Naive B cell (primary cell): ENCODE results near the gene ARHGEF28. TPM values are rescaled to one million over a fixed set of nuclear protein-coding genes. Genes with fewer than 3 reads are reported as not detected.
A peak's percentile ranks its signal among the peaks of the same experiment; 100 is the strongest.

ENCODE experiments used
- ATAC-seq, 2 donors: fragments of 150-1000 bp; cut with Tn5 transposase; 2 replicates each; pipeline ENCODE4 v1.10.0; 2021; ENCODE audit warnings: low read depth in 2 of 2, mild to moderate bottlenecking in 2 of 2, moderate library complexity in 2 of 2
- DNase-seq: peaks from one replicate; pipeline ENCODE4 v3.0.0; 2022
- H3K27ac Mint-ChIP-seq, 6 donors: one replicate each; pipeline ENCODE4 v1.8.0; 2020 to 2022; ENCODE audit warnings: mild to moderate bottlenecking in 6 of 6, mixed read lengths in 6 of 6, moderate library complexity in 5 of 6, inconsistent platforms in 2 of 6
- H3K27me3 Mint-ChIP-seq, 3 donors: one replicate each; pipeline ENCODE4 v1.8.0; 2021 to 2022; ENCODE audit warnings: mixed read lengths in 3 of 3, mild to moderate bottlenecking in 1 of 3
- H3K36me3 Mint-ChIP-seq, 2 donors: one replicate each; pipeline ENCODE4 v1.8.0; 2020 to 2022; ENCODE audit warnings: mixed read lengths in 2 of 2, inconsistent platforms in 1 of 2, mild to moderate bottlenecking in 1 of 2
- H3K4me1 Mint-ChIP-seq, 3 donors: one replicate each; pipeline ENCODE4 v1.8.0; 2020 to 2022; ENCODE audit warnings: mixed read lengths in 3 of 3, inconsistent platforms in 1 of 3, mild to moderate bottlenecking in 1 of 3, moderate library complexity in 1 of 3
- H3K4me3 Mint-ChIP-seq, 8 donors: one replicate each; pipeline ENCODE4 v1.8.0; 2020 to 2022; ENCODE audit warnings: mild to moderate bottlenecking in 8 of 8, mixed read lengths in 8 of 8, moderate library complexity in 8 of 8, inconsistent platforms in 2 of 8
- H3K9me3 Mint-ChIP-seq, 7 donors: one replicate each; pipeline ENCODE4 v1.8.0; 2020 to 2022; ENCODE audit warnings: mixed read lengths in 7 of 7, mild to moderate bottlenecking in 5 of 7, inconsistent platforms in 2 of 7, moderate library complexity in 1 of 7
- polyA plus RNA-seq, 6 donors: library from polyadenylated mRNA; unstranded; fragments of 300-500 nt; fragmentation: Illumina TruSeq; gene quantifications; one replicate each; pipeline ENCODE4 v1.2.3, GENCODE V29; 2021; ENCODE audit warnings: low read depth in 6 of 6

ARHGEF28 gene
- polyA plus RNA-seq, 6 donors from 2014 or later, result not detected

DNA sequence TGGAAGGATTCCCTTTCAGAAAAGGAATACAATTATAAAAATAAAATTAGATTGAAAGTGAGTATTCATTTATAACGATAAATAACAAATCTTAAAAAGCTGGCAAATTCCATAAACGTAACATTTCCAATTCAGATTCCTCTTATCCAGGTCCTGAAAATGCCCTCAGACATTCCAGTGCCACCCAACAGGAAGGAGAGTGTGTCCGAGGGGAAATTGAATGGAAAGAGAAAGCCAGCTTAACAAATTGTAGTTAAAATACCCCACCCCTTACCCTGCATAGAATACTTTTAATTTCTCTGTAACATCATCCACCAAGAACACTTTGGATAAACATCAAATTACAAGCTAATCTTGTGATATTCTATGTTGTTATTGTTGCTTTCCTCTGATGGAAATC lies 72.0 kb downstream of the ARHGEF28 start:
- DNase-seq, result no peak
- Mint-ChIP-seq H3K4me1 (no peaks in the 10 kb centered on the region), H3K27me3 (peaks cover 18 to 37% (median 28%) of the 10 kb centered on the region in 3 donors), H3K9me3 (peaks cover 0 to 9% (median 0%) of the 10 kb centered on the region in 7 donors), H3K27ac (no peak overlapping the region), H3K4me3 (no peak overlapping the region), H3K36me3 (peaks cover 0 to 7% of the 10 kb centered on the region in 2 donors)
- no peak for ATAC-seq

DNA sequence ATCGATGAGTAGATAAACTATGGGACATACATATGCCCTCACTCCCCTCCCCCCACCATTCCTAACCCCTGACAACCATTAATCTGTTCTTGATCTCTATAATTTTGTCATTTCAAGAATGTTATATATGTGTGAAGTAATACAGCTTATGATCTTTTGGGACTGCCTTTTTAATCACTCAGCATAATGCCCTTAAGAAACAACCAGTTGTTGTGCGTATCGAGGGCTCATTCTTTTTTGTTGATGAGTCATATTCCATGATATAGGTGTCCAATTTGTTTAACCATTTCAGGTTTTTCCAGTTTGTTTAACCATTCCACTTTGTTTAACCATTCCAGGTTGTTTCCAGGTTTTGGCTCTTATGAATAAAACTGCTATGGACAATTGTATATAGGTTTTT lies 75.6 kb downstream of the ARHGEF28 start:
- no peak overlapping the region for H3K4me3 Mint-ChIP-seq
- ATAC-seq (no peak), DNase-seq (no peak)
- H3K27me3 Mint-ChIP-seq, result peaks cover 5 to 23% (median 20%) of the 10 kb centered on the region in 3 donors
- no peaks in the 10 kb centered on the region for H3K4me1 Mint-ChIP-seq
- H3K9me3 Mint-ChIP-seq, result peaks cover 0 to 13% (median 0%) of the 10 kb centered on the region in 7 donors
- H3K27ac Mint-ChIP-seq, result no peak overlapping the region
- peaks cover 0 to 7% of the 10 kb centered on the region in 2 donors for H3K36me3 Mint-ChIP-seq

DNA sequence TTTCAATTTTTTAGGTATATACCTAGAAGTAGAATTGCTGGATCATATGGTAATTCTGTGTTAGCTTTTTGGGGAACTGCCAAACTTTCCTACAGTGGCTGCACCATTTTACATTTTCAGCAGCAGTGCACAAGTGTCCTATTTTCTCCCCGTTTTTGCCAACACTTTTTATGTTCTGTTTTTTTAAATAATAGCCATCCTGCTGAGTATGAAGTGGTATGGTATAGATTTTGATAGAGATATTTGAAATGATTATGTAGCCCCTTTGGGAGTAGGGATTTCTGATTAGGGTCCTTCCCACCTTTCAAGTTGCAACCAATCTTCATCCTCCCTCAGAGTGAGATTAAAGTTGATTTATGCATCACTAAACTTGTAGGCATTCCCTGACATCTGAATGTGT lies 76.5 kb downstream of the ARHGEF28 start:
- Mint-ChIP-seq H3K9me3 (peaks cover 0 to 13% (median 0%) of the 10 kb centered on the region in 7 donors), H3K36me3 (peaks cover 0 to 7% of the 10 kb centered on the region in 2 donors), H3K4me1 (no peaks in the 10 kb centered on the region), H3K27ac (no peak overlapping the region), H3K27me3 (peaks cover 5 to 22% (median 17%) of the 10 kb centered on the region in 3 donors), H3K4me3 (no peak overlapping the region)
- no peak for ATAC-seq
- DNase-seq, result no peak

- Mint-ChIP-seq H3K9me3 (peaks cover 0 to 13% (median 0%) of the 10 kb centered on the region in 7 donors), H3K4me1 (no peaks in the 10 kb centered on the region), H3K36me3 (peaks cover 0 to 7% of the 10 kb centered on the region in 2 donors), H3K27ac (no peak overlapping the region), H3K4me3 (no peak overlapping the region), H3K27me3 (peaks cover 5 to 22% (median 16%) of the 10 kb centered on the region in 3 donors)
- ATAC-seq (no peak), DNase-seq (no peak)
These were observed 77.0 kb downstream of the ARHGEF28 start for GRCh38 chr5:73702951-73703350.

DNA sequence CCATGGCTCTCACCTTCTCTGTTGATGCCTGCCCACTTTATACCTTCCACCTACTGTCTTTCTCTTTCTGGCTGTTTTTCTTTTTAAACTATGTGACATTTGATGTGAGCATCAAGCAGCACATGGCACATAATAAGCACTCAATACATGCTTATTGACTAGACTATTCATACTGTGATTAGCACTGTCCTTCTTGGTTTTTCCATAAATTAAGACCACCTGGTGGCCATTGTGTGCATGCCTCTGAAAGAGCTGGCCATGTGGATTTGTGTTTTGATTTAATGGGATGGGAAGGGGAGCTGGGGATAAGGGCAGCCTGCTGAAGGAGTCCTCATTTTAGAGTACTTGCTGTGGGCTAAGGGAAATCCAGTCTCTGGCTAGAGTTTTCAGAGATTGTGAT lies 79.4 kb downstream of the ARHGEF28 start:
- peaks cover 4 to 16% (median 6%) of the 10 kb centered on the region in 7 donors for H3K9me3 Mint-ChIP-seq
- H3K4me3 Mint-ChIP-seq, result no peak overlapping the region
- H3K27me3 Mint-ChIP-seq, result peaks cover 0 to 17% (median 3%) of the 10 kb centered on the region in 3 donors
- ATAC-seq (no peak), DNase-seq (no peak)
- peak overlapping the region in 1 of 6 donors; percentile 73 for H3K27ac Mint-ChIP-seq
- peaks cover 0 to 5% of the 10 kb centered on the region in 2 donors for H3K36me3 Mint-ChIP-seq
- H3K4me1 Mint-ChIP-seq, result no peaks in the 10 kb centered on the region

DNA sequence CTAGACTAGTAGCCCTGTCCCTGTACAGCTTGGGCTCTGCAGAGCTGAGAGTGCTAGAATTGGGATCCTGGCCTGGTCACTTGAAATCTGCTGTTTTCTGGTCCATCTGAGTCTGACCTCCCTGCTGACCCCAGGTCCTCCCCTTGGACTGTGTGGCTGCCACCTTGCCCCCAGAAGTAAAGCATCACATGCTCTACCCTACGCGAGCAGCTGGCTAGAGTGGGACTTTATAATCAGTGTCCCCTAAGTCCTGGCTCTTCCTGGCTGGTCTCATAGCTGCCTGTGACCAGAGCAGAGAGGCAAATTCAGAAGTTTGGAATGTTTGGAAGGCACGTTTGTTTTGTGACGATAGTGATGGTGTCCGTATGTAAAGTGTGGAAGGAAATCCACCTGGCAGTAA lies 81.0 kb downstream of the ARHGEF28 start:
- H3K4me1 Mint-ChIP-seq, result no peaks in the 10 kb centered on the region
- peaks cover 0 to 5% of the 10 kb centered on the region in 2 donors for H3K36me3 Mint-ChIP-seq
- peaks cover 4 to 18% (median 6%) of the 10 kb centered on the region in 7 donors for H3K9me3 Mint-ChIP-seq
- no peak overlapping the region for H3K4me3 Mint-ChIP-seq
- H3K27me3 Mint-ChIP-seq, result peaks cover 0 to 17% (median 3%) of the 10 kb centered on the region in 3 donors
- DNase-seq (no peak), ATAC-seq (no peak)
- no peak overlapping the region for H3K27ac Mint-ChIP-seq

- H3K27me3 Mint-ChIP-seq, result peaks cover 11 to 33% (median 12%) of the 10 kb centered on the region in 3 donors
- ATAC-seq, result no peak
- peaks cover 4 to 18% (median 6%) of the 10 kb centered on the region in 7 donors for H3K9me3 Mint-ChIP-seq
- H3K36me3 Mint-ChIP-seq, result peaks cover 0 to 5% of the 10 kb centered on the region in 2 donors
- DNase-seq, result no peak
- no peak overlapping the region for H3K27ac Mint-ChIP-seq
- H3K4me1 Mint-ChIP-seq, result no peaks in the 10 kb centered on the region
- no peak overlapping the region for H3K4me3 Mint-ChIP-seq
These were observed 83.6 kb downstream of the ARHGEF28 start for GRCh38 chr5:73709536-73710129.

DNA sequence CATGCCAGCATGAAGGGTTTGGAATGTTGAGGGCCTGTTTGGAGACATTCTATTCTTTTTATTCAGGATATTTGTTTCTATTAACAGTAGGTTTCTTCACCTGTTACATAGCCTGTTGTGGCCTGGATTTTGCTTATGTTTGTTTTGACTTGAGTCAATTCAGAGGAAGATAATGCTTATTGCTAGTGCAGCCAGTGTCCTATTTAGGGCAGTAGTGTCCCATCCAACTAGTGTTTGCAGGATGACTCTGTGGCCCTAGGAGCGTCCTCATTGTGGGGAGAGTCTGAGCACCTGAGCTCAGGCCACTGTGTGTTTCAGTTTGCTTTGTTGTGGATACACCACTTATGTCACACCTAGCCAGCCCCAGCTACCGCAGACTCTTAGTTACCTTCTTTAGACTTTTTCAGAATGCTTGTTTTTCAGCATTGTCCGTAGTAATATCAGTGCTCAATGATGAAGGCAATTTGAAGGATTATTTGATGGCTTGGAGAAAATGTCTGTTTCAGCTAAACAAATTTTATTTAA lies 90.3 kb downstream of the ARHGEF28 start:
- no peak for DNase-seq
- Mint-ChIP-seq H3K4me1 (no peaks in the 10 kb centered on the region), H3K36me3 (no peaks in the 10 kb centered on the region), H3K27ac (no peak overlapping the region), H3K9me3 (peaks cover 0 to 4% (median 0%) of the 10 kb centered on the region in 7 donors), H3K4me3 (no peak overlapping the region), H3K27me3 (peaks cover 17 to 30% (median 27%) of the 10 kb centered on the region in 3 donors)
- no peak for ATAC-seq

DNA sequence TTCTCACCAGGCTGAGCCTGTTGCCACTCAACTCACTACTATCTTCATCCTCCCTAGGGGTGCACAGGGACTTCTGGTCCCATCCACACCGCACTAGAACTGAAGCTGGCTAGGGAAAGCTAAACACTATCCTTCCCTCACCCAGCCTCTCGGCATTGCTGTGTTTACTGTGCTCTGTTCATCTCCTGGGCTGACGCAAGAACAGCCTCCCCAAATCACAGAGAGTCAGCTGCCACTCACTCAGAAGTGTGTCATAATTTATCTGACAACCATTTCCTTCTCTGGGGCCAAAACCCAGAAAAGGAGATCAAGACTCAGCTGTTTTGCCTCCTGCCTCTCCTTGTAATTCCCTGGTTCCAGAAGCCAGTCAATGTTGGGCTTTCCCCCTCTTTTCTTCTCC lies 92.8 kb downstream of the ARHGEF28 start:
- no peak overlapping the region for H3K27ac Mint-ChIP-seq
- H3K4me3 Mint-ChIP-seq, result no peak overlapping the region
- peaks cover 11 to 22% (median 21%) of the 10 kb centered on the region in 3 donors for H3K27me3 Mint-ChIP-seq
- H3K9me3 Mint-ChIP-seq, result peaks cover 0 to 4% (median 0%) of the 10 kb centered on the region in 7 donors
- no peaks in the 10 kb centered on the region for H3K36me3 Mint-ChIP-seq
- no peaks in the 10 kb centered on the region for H3K4me1 Mint-ChIP-seq
- ATAC-seq (no peak), DNase-seq (no peak)

GRCh38 chr5:73719632-73720031 lies 93.6 kb downstream of the ARHGEF28 start:
- Mint-ChIP-seq H3K4me3 (no peak overlapping the region), H3K27me3 (peaks cover 5 to 18% (median 14%) of the 10 kb centered on the region in 3 donors)

GRCh38 chr5:73722231-73722630 lies 96.2 kb downstream of the ARHGEF28 start:
- ATAC-seq, result no peak
- DNase-seq, result no peak
- peaks cover 0 to 4% (median 0%) of the 10 kb centered on the region in 7 donors for H3K9me3 Mint-ChIP-seq
- no peaks in the 10 kb centered on the region for H3K4me1 Mint-ChIP-seq
- peaks cover 5 to 21% (median 9%) of the 10 kb centered on the region in 3 donors for H3K27me3 Mint-ChIP-seq
- H3K27ac Mint-ChIP-seq, result no peak overlapping the region
- no peak overlapping the region for H3K4me3 Mint-ChIP-seq
- H3K36me3 Mint-ChIP-seq, result no peaks in the 10 kb centered on the region

More at GRCh38 chr5:73719632-73720031, 93.6 kb downstream of the ARHGEF28 start:
- peaks cover 0 to 4% (median 0%) of the 10 kb centered on the region in 7 donors for H3K9me3 Mint-ChIP-seq
- no peaks in the 10 kb centered on the region for H3K36me3 Mint-ChIP-seq
- H3K4me1 Mint-ChIP-seq, result no peaks in the 10 kb centered on the region
- no peak for ATAC-seq
- no peak for DNase-seq
- H3K27ac Mint-ChIP-seq, result no peak overlapping the region

DNA sequence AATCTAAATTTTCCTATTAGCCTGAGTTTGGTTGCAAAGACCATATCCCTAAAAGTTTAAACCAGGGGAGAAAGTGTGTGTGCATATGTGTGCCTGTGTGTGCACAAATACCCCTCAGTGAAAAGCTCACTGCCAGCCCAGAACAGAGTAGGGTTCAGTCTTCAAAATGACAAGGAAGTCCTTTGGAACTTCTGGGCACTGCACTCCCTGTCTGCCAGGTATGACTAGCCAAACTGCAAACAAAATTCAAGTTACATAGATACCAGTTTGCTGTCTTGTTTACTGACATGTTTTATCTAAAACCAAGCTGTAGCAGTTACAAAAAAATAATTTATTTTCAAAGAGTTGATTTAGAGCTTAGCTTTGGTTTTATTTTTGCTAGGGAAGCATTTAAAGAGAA lies 100.1 kb downstream of the ARHGEF28 start:
- H3K27ac Mint-ChIP-seq, result no peak overlapping the region
- DNase-seq (no peak), ATAC-seq (no peak)
- H3K4me3 Mint-ChIP-seq, result no peak overlapping the region
- peaks cover 0 to 14% (median 4%) of the 10 kb centered on the region in 3 donors for H3K27me3 Mint-ChIP-seq
- H3K36me3 Mint-ChIP-seq, result no peaks in the 10 kb centered on the region
- H3K4me1 Mint-ChIP-seq, result no peaks in the 10 kb centered on the region
- no peaks in the 10 kb centered on the region for H3K9me3 Mint-ChIP-seq

DNA sequence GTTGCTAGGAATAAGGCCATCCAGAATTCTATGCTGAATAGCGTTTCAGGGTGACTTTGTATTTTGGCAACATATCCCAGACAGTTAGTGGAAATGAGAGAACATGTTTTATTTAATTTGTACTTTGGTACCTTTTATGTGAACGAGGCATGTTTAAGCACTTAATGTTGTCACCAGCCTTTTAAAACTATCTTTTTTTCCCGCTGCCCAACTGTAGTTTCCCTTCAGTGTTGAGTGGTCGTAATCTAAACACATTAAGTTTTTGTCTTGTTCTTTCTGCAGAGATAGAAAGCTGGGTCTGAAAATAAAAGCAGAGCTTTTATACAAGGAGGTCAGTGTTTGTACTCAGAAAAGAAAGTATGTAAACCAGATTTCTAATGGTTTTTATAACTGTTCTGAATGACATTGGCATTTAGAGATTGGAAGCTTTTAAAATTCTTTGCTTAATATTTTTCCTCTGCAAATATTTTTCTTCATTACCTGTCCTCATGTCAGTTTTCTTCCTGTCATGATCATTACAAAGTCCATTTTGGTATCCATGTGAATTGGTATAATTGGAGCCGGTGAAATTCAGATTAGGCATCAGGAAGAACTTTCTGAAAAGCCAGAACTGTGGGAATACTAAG lies 100.7 kb downstream of the ARHGEF28 start:
- no peaks in the 10 kb centered on the region for H3K36me3 Mint-ChIP-seq
- no peaks in the 10 kb centered on the region for H3K4me1 Mint-ChIP-seq
- H3K27ac Mint-ChIP-seq, result no peak overlapping the region
- no peak overlapping the region for H3K4me3 Mint-ChIP-seq
- no peaks in the 10 kb centered on the region for H3K9me3 Mint-ChIP-seq
- peaks cover 0 to 14% (median 6%) of the 10 kb centered on the region in 3 donors for H3K27me3 Mint-ChIP-seq
- no peak for DNase-seq
- ATAC-seq, result no peak

DNA sequence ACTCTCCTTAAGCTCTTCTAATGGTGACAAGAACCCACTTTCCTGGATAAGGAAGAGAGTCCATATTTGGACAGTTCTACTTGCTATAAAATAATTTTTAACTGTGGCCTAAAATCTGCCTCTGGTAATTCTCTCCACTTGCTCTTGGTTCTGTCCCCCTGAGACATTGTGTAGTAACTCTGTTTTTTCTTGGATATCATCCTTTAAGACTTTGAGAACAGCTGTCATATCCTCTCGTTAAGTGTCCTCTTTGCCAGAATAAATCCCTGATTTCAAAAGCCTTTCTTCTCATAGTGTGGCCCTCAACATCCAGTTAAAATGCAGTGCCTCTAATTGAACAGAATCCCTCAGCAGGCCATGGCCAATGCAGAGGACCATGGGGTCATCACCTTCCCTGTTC lies 101.5 kb downstream of the ARHGEF28 start:
- Mint-ChIP-seq H3K9me3 (no peaks in the 10 kb centered on the region), H3K27me3 (peaks cover 0 to 14% (median 6%) of the 10 kb centered on the region in 3 donors), H3K4me1 (no peaks in the 10 kb centered on the region), H3K4me3 (no peak overlapping the region), H3K36me3 (no peaks in the 10 kb centered on the region), H3K27ac (no peak overlapping the region)
- DNase-seq (no peak), ATAC-seq (no peak)
